H1 (cell line): ENCODE data around the gene EPN2. TPM values are rescaled to one million over a fixed set of nuclear protein-coding genes. Genes with fewer than 3 reads are reported as not detected.

Experiments used
- CTCF ChIA-PET: fragments of 300-600 bp; sonication (Branson Sonifier 250); formaldehyde crosslinking; loops from one replicate; lab custom pipeline; 2021; ENCODE audit not compliant: partially characterized antibody; lab: Charles Lee
- POLR2A ChIA-PET: fragments of 300-600 bp; sonication (Branson Sonifier 250); formaldehyde crosslinking; loops from one replicate; lab custom pipeline; 2021; ENCODE audit warnings: inconsistent platforms; ENCODE audit not compliant: partially characterized antibody; lab: Charles Lee
- DNase-seq, 2 experiments: peaks; one replicate each; pipeline versions ENCODE4 v3.0.0 to v3.0.0-alpha.2; 2010 to 2022; ENCODE audit warnings: low spot score in 2 of 2, low read depth in 1 of 2, mixed read lengths in 1 of 2
- FAIRE-seq: peaks from 2 replicates; lab custom pipeline; 2011; peaks lifted over from hg19 to GRCh38; lab: Jason Lieb, UNC
- H2AFZ ChIP-seq: 2 replicates; pipeline ENCODE4 v1.8.1; 2012; ENCODE audit warnings: low read length, inconsistent platforms
- H2AK5ac ChIP-seq: 2 replicates; pipeline ENCODE4 v1.6.1; 2013; ENCODE audit warnings: low read depth, low read length
- H2BK120ac ChIP-seq: replicated peaks from 2 replicates; pipeline ENCODE3; 2013; ENCODE audit warnings: low read depth, low read length, inconsistent platforms
- H2BK12ac ChIP-seq: 2 replicates; pipeline ENCODE4 v1.6.1; 2013; ENCODE audit warnings: low read depth, low read length
- H2BK15ac ChIP-seq: 2 replicates; pipeline ENCODE4 v1.6.1; 2013; ENCODE audit warnings: low read length
- H2BK20ac ChIP-seq: 2 replicates; pipeline ENCODE4 v1.6.1; 2013; ENCODE audit warnings: low read length
- H2BK5ac ChIP-seq: 2 replicates; pipeline ENCODE4 v1.6.1; 2013; ENCODE audit warnings: low read depth, low read length
- H3K14ac ChIP-seq: 2 replicates; pipeline ENCODE4 v1.6.1; 2013; ENCODE audit warnings: inconsistent platforms; ENCODE audit not compliant: insufficient read length
- H3K18ac ChIP-seq: 2 replicates; pipeline ENCODE4 v1.6.1; 2013; ENCODE audit warnings: low read length; ENCODE audit errors: extremely low read depth
- H3K23ac ChIP-seq: 2 replicates; pipeline ENCODE4 v1.6.1; 2013; ENCODE audit warnings: inconsistent platforms; ENCODE audit not compliant: insufficient read length
- H3K23me2 ChIP-seq: 2 replicates; pipeline ENCODE4 v1.6.1; 2013; ENCODE audit warnings: low read depth, low read length
- H3K27ac ChIP-seq: 2 replicates; pipeline ENCODE4 v1.6.1; 2011; ENCODE audit warnings: low read depth, low read length, inconsistent platforms
- H3K27me3 ChIP-seq, 4 experiments: replicated peaks in 1 of 4; 1 replicate in 1 of 4; 2 replicates in 3 of 4; pipeline versions ENCODE4 v1.6.1 to v1.8.1; 2011 to 2013; ENCODE audit warnings: low read length in 3 of 4, mild to moderate bottlenecking in 3 of 4, inconsistent platforms in 2 of 4, mixed read lengths in 2 of 4, moderate library complexity in 1 of 4; ENCODE audit not compliant: control insufficient read depth in 3 of 4, insufficient read depth in 3 of 4; ENCODE audit errors: extremely low read depth in 1 of 4
- H3K36me3 ChIP-seq, 4 experiments: 2 replicates each; pipeline versions ENCODE4 v1.6.1 to v1.8.1; 2011 to 2013; ENCODE audit warnings: mild to moderate bottlenecking in 4 of 4, low read length in 3 of 4, moderate library complexity in 2 of 4, control low read depth in 1 of 4, inconsistent platforms in 1 of 4; ENCODE audit not compliant: insufficient read depth in 4 of 4, control insufficient read depth in 2 of 4
- H3K4ac ChIP-seq: replicated peaks from 2 replicates; pipeline ENCODE3; 2013; ENCODE audit warnings: low read length, low read depth, mixed read lengths, inconsistent platforms; ENCODE audit not compliant: insufficient read length
- H3K4me1 ChIP-seq, 4 experiments: replicated peaks in 1 of 4; 1 replicate in 1 of 4; 2 replicates in 3 of 4; pipeline versions ENCODE4 v1.6.1 to v1.8.1; 2011 to 2013; ENCODE audit warnings: low read length in 3 of 4, inconsistent platforms in 2 of 4, mixed read lengths in 1 of 4; ENCODE audit not compliant: insufficient read depth in 4 of 4, control insufficient read depth in 3 of 4
- H3K4me2 ChIP-seq, 2 experiments: 2 replicates each; pipeline versions ENCODE4 v1.6.1 to v1.8.1; 2011 to 2013; ENCODE audit warnings: low read depth in 2 of 2, low read length in 2 of 2, control low read depth in 1 of 2, inconsistent platforms in 1 of 2, mild to moderate bottlenecking in 1 of 2; ENCODE audit not compliant: insufficient read depth in 1 of 2
- H3K4me3 ChIP-seq, 4 experiments: fragments of 200-600, 300-600 bp in 1 of 4; sonication (generic), shearing (Covaris generic), sonication (Bioruptor Twin) in 1 of 4; 2 replicates each; pipeline versions ENCODE4 v1.5.1 to v1.8.1; 2011 to 2016; ENCODE audit warnings: low read length in 4 of 4, low read depth in 3 of 4, control low read depth in 2 of 4, inconsistent platforms in 2 of 4, mild to moderate bottlenecking in 2 of 4, mixed read lengths in 1 of 4, moderate library complexity in 1 of 4; ENCODE audit not compliant: insufficient read depth in 2 of 4; ENCODE audit errors: extremely low read depth in 1 of 4
- H3K56ac ChIP-seq: replicated peaks from 2 replicates; pipeline ENCODE3; 2013; ENCODE audit warnings: low read depth, mild to moderate bottlenecking, mixed read lengths, low read length, inconsistent platforms; ENCODE audit not compliant: insufficient read length
- H3K79me1 ChIP-seq: 2 replicates; pipeline ENCODE4 v1.6.1; 2013; ENCODE audit warnings: low read depth, low read length, control low read depth
- H3K79me2 ChIP-seq, 2 experiments: 2 replicates each; pipeline versions ENCODE4 v1.6.1 to v1.8.1; 2012 to 2013; ENCODE audit warnings: low read length in 2 of 2, mild to moderate bottlenecking in 2 of 2, inconsistent platforms in 1 of 2; ENCODE audit not compliant: insufficient read depth in 2 of 2, control insufficient read depth in 1 of 2
- H3K9ac ChIP-seq, 4 experiments: replicated peaks in 1 of 4; 1 replicate in 1 of 4; 2 replicates in 3 of 4; pipeline versions ENCODE4 v1.6.1 to v1.8.1; 2011 to 2013; ENCODE audit warnings: low read depth in 3 of 4, low read length in 3 of 4, control low read depth in 2 of 4, mild to moderate bottlenecking in 2 of 4, moderate library complexity in 2 of 4, inconsistent platforms in 1 of 4; ENCODE audit errors: extremely low read depth in 1 of 4
- H3K9me3 ChIP-seq, 2 experiments: 2 replicates each; pipeline versions ENCODE4 v1.6.1 to v1.8.1; 2012 to 2013; ENCODE audit warnings: mild to moderate bottlenecking in 2 of 2, moderate library complexity in 2 of 2, control low read depth in 1 of 2, inconsistent platforms in 1 of 2, low read depth in 1 of 2, low read length in 1 of 2, mixed read lengths in 1 of 2; ENCODE audit not compliant: insufficient read depth in 2 of 2
- H4K20me1 ChIP-seq, 2 experiments: replicated peaks in 1 of 2; 2 replicates each; pipeline versions ENCODE3 to v1.8.1; 2011 to 2013; ENCODE audit warnings: inconsistent platforms in 2 of 2, low read length in 2 of 2, mild to moderate bottlenecking in 1 of 2; ENCODE audit not compliant: insufficient read depth in 2 of 2, control insufficient read depth in 1 of 2
- H4K5ac ChIP-seq: 2 replicates; pipeline ENCODE4 v1.6.1; 2013; ENCODE audit warnings: low read length, low read depth, mixed read lengths, inconsistent platforms; ENCODE audit not compliant: insufficient read length
- H4K8ac ChIP-seq: 2 replicates; pipeline ENCODE4 v1.8.0; 2013; ENCODE audit warnings: mild to moderate bottlenecking, moderate library complexity, low read length, inconsistent platforms; ENCODE audit not compliant: insufficient read depth; ENCODE audit errors: extremely low read depth
- H4K91ac ChIP-seq: replicated peaks from 2 replicates; pipeline ENCODE3; 2013; ENCODE audit warnings: low read length, mixed read lengths, inconsistent platforms; ENCODE audit not compliant: insufficient read length
- ATF3 ChIP-seq: IDR thresholded peaks from 2 replicates; pipeline ENCODE4 v1.6.1; 2011; ENCODE audit warnings: low read depth, mild to moderate bottlenecking, low read length; ENCODE audit not compliant: insufficient read depth
- CEBPB ChIP-seq: IDR thresholded peaks from 2 replicates; pipeline ENCODE4 v1.6.1; 2012; ENCODE audit warnings: low read depth, low read length
- CTCF ChIP-seq, 3 experiments: IDR thresholded peaks; 1 replicate in 2 of 3; 2 replicates in 1 of 3; pipeline versions ENCODE4 v1.5.1 to v1.6.1; 2011; ENCODE audit warnings: low read length in 3 of 3, mild to moderate bottlenecking in 3 of 3, inconsistent platforms in 2 of 3, low read depth in 1 of 3, moderate library complexity in 1 of 3; ENCODE audit not compliant: insufficient read depth in 1 of 3; ENCODE audit errors: control extremely low read depth in 1 of 3
- E2F6 ChIP-seq: IDR thresholded peaks from 2 replicates; pipeline ENCODE4 v1.6.1; 2012; ENCODE audit warnings: inconsistent platforms
- HDAC6 ChIP-seq: IDR thresholded peaks from one replicate; pipeline ENCODE4 v1.7.1; 2012; ENCODE audit warnings: low read depth, mild to moderate bottlenecking, inconsistent platforms, low read length, moderate library complexity
- NRF1 ChIP-seq: IDR thresholded peaks from 2 replicates; pipeline ENCODE4 v1.6.1; 2011; ENCODE audit warnings: mild to moderate bottlenecking, low read depth, low read length, improper control_type of control experiment
- SIN3A ChIP-seq, 2 experiments: IDR thresholded peaks in 1 of 2; conservative IDR thresholded peaks in 1 of 2; 2 replicates each; pipeline ENCODE4 v1.6.1; 2011 to 2012; ENCODE audit warnings: low read length in 2 of 2, improper control_type of control experiment in 1 of 2, low read depth in 1 of 2, mild to moderate bottlenecking in 1 of 2
- SIRT6 ChIP-seq: IDR thresholded peaks from one replicate; pipeline ENCODE4 v1.7.1; 2012; ENCODE audit warnings: low read length, inconsistent platforms
- SP4 ChIP-seq: IDR thresholded peaks from 2 replicates; pipeline ENCODE4 v1.6.1; 2012; ENCODE audit warnings: low read length, inconsistent platforms
- SUZ12 ChIP-seq: fragments of 200-600 bp; sonication (generic); IDR thresholded peaks from 2 replicates; pipeline ENCODE4 v1.6.1; 2012; ENCODE audit warnings: mild to moderate bottlenecking, inconsistent platforms, low read length, moderate library complexity, mixed read lengths
- WGBS, 2 experiments: shearing (Covaris generic) in 1 of 2; methylation state at CpG; one replicate each; pipeline versions ENCODE4 v1.1.6 to v1.1.7; 2013 to 2015; ENCODE audit warnings: low lambda C conversion rate in 2 of 2, mixed read lengths in 2 of 2, inconsistent platforms in 1 of 2, low coverage in 1 of 2, missing lambda C conversion rate in 1 of 2; ENCODE audit not compliant: insufficient replicate concordance in 2 of 2, insufficient coverage in 1 of 2, insufficient read length in 1 of 2; ENCODE audit errors: extremely low coverage in 1 of 2, missing lambda C conversion rate in 1 of 2; 5-methylcytosine and 5-hydroxymethylcytosine counted together
- polyA plus RNA-seq, 7 experiments: library from polyadenylated mRNA; depleted of rRNA in 3 of 7; stranded (reverse) in 5 of 7; unstranded in 2 of 7; fragments of >200 nt in 5 of 7; fragments of 200-250 nt in 2 of 7; gene quantifications; 1 replicate in 5 of 7; 2 replicates in 1 of 7; 4 replicates in 1 of 7; pipeline versions ENCODE4 v1.2.1 to v1.2.3, GENCODE V29; 2011 to 2013; ENCODE audit warnings: missing spikeins in 2 of 7, mixed read lengths in 2 of 7
- total RNA-seq: library from RNA; stranded (reverse); fragmentation: NEBNext Ultra II Directional; extraction: Animal tissue kit (Norgen Biotek cat#: 25700); gene quantifications from 2 replicates; pipeline ENCODE4 v1.2.1, GENCODE V29; 2021

Gene EPN2
- total and polyA plus RNA-seq, 2 of the 8 experiments (the other 6 are each of a cell fraction or from before 2014, with no cell fraction given), result 28.7 to 55.8 TPM

GRCh38 chr17:19305761-19306159 is 68.6 kb downstream of the EPN2 start:
- Histone ChIP-seq H2BK12ac (no peak overlapping the region), H3K27me3 (no peaks in the 10 kb centered on the region), H3K9ac (no peak overlapping the region), H2BK120ac (no peak overlapping the region), H2AK5ac (no peak overlapping the region), H3K4me2 (no peak overlapping the region), H3K56ac (no peak overlapping the region), H3K4me3 (no peak overlapping the region), H3K14ac (no peak overlapping the region), H2BK20ac (no peak overlapping the region), H3K9me3 (no peaks in the 10 kb centered on the region), H3K36me3 (peaks cover 0 to 3% (median 0%) of the 10 kb centered on the region in 4 experiments; a peak in 4 of 8 replicates), H3K79me2 (no peaks in the 10 kb centered on the region), H3K23me2 (no peaks in the 10 kb centered on the region), H2BK15ac (no peak overlapping the region), H4K91ac (no peak overlapping the region), H2AFZ (no peak overlapping the region), H2BK5ac (no peak overlapping the region), H3K4me1 (peaks cover 0 to 4% (median 0%) of the 10 kb centered on the region in 4 experiments; a peak in 2 of 7 replicates), H3K4ac (no peak overlapping the region), H3K23ac (no peak overlapping the region), H4K5ac (no peak overlapping the region), H3K27ac (no peak overlapping the region), H4K20me1 (peaks cover 6 to 31% of the 10 kb centered on the region in 2 experiments), H4K8ac (no peak overlapping the region), H3K79me1 (peaks cover 18% of the 10 kb centered on the region), H3K18ac (no peak overlapping the region)
- ChIA-PET POLR2A (interaction anchor here (0.9 to 1.7 kb wide), 3 partner anchors 11 to 56 kb away, joined by 3 read pairs; no protein-coding TSS in a partner anchor), CTCF (interaction anchor here (0.8 to 3.1 kb wide), 8 partner anchors 11 to 344 kb away, joined by 3 to 15 read pairs (median 5); no protein-coding TSS in a partner anchor)
- DNase-seq (no peak), FAIRE-seq (no peak)
- WGBS, 2 experiments, result 87% methylated on average over 5 of the region's 5 CpGs; no CpG with 5 or more reads in 1 of the 2 experiments
- TF ChIP-seq ATF3, result no peak
- no peak for TF ChIP-seq CEBPB
- no peak for TF ChIP-seq SUZ12
- TF ChIP-seq HDAC6, result no peak
- no peak for TF ChIP-seq E2F6
- no peak for TF ChIP-seq SP4
- TF ChIP-seq NRF1, result no peak
- TF ChIP-seq SIRT6, result no peak
- TF ChIP-seq CTCF (IDR thresholded peaks at IDR 0.05; ENCODE audit: control extremely low read depth in 1 of 3, insufficient read depth in 1 of 3, low read depth in 1 of 3, low read length in 3 of 3), result no peak
- no peak for TF ChIP-seq SIN3A (conservative IDR thresholded peaks at IDR 0.05 in 1 of 2, IDR thresholded peaks at IDR 0.05 in 1 of 2; ENCODE audit: low read depth in 1 of 2, low read length in 2 of 2)
